ENCODE results near the gene MATN3. TPM values are rescaled to one million over a fixed set of nuclear protein-coding genes. Genes with fewer than 3 reads are reported as not detected.

MATN3 gene
- total RNA-seq, 1 donor from 2014 or later: not detected

DNA sequence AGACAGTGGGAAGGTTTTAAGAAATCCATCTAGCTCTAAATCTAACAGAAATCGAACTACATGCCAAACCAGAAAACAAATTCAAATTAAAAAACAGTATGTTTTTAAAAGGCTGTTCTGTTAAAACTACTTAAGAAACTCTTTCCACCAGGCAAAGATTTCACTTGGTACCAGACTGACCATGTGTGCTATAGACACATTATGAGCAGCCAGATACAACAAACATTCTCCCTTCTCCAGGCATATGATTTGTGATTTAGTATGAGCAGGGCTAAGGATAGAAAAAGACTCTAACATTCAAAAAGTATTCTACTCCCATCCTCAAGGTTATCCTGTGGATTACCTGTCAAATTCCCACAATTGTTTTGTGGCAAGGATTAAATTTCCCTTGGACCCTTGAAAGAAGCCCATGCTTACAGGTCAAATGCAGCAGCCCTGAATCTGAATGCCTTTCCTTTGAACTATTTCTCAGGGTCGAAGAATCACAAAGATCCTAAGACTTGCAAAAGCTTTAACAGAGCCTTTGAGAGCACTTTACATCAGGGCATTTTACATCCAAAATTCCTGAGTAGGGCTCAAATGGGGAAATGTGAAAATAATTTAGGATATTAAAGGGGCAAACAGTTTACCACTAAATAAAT lies 68.1 kb downstream of the MATN3 start:
- H3K9me3 Mint-ChIP-seq: no peaks in the 10 kb centered on the region
- intact Hi-C loops (cut with micrococcal nuclease): no loop called here
- ATAC-seq (ENCODE audit: low read depth) (no peak), DNase-seq (no peak)
- H3K27ac Mint-ChIP-seq: no peak overlapping the region
- H3K4me1 Mint-ChIP-seq: no peaks in the 10 kb centered on the region
- H3K27me3 Mint-ChIP-seq: no peaks in the 10 kb centered on the region
- TF ChIP-seq, protein P1, sequence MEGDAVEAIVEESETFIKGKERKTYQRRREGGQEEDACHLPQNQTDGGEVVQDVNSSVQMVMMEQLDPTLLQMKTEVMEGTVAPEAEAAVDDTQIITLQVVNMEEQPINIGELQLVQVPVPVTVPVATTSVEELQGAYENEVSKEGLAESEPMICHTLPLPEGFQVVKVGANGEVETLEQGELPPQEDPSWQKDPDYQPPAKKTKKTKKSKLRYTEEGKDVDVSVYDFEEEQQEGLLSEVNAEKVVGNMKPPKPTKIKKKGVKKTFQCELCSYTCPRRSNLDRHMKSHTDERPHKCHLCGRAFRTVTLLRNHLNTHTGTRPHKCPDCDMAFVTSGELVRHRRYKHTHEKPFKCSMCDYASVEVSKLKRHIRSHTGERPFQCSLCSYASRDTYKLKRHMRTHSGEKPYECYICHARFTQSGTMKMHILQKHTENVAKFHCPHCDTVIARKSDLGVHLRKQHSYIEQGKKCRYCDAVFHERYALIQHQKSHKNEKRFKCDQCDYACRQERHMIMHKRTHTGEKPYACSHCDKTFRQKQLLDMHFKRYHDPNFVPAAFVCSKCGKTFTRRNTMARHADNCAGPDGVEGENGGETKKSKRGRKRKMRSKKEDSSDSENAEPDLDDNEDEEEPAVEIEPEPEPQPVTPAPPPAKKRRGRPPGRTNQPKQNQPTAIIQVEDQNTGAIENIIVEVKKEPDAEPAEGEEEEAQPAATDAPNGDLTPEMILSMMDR (IDR thresholded peaks at IDR 0.05): no peak
- no peak overlapping the region for H3K4me3 Mint-ChIP-seq
- peaks cover 26% of the 10 kb centered on the region for H3K36me3 Mint-ChIP-seq (ENCODE audit: low read depth)
- CTCF ChIA-PET: no interaction called here
- POLR2A ChIA-PET: no interaction called here

DNA sequence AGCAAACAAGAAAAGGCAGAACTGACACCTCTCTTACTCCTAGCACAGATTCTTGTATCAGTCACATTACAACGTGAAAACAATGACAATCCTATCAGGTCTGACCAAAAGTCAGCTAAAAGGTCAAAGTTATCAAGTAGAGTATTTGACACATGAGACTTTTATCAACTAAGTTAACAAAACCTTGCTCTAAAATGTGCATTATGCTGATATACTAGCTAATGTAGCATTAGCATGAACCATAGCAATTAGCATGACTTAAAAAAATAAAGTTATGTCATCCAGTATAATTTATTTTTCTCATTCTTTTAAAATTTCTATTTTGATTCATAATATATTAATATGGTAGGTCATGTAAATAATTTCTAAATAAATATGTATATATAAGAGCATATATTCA lies 69.3 kb downstream of the MATN3 start:
- no peak for DNase-seq
- no peaks in the 10 kb centered on the region for H3K27me3 Mint-ChIP-seq
- no peak for ATAC-seq (ENCODE audit: low read depth)
- H3K4me1 Mint-ChIP-seq: no peaks in the 10 kb centered on the region
- no peak overlapping the region for H3K4me3 Mint-ChIP-seq
- POLR2A ChIA-PET: no interaction called here
- no peaks in the 10 kb centered on the region for H3K9me3 Mint-ChIP-seq
- TF ChIP-seq, protein P1 (IDR thresholded peaks at IDR 0.05): no peak
- no peak overlapping the region for H3K27ac Mint-ChIP-seq
- H3K36me3 Mint-ChIP-seq (ENCODE audit: low read depth): peaks cover 26% of the 10 kb centered on the region
- intact Hi-C loops (cut with micrococcal nuclease): no loop called here
- CTCF ChIA-PET: no interaction called here

DNA sequence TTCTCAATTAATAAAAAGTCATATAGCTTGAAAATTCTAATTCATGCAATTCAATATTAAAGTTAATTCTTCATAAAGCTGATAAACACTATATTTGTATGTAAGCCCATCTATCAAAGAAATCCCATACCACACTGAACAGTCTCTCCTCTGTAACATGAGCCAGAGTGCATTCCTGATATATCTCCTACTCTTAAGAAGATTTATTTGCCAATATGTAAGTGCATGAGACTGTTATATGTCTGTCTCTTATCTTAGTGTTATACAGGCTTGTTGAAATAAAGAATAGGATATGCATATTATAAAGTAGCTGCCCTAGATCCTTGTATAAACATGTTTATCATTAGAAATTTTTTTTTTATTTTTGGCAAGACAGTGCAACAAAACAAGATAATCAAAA lies 70.3 kb downstream of the MATN3 start:
- intact Hi-C loops (cut with micrococcal nuclease): no loop called here
- Mint-ChIP-seq H3K27ac (no peak overlapping the region), H3K9me3 (no peaks in the 10 kb centered on the region), H3K27me3 (no peaks in the 10 kb centered on the region), H3K36me3 (ENCODE audit: low read depth) (peaks cover 34% of the 10 kb centered on the region), H3K4me1 (no peaks in the 10 kb centered on the region), H3K4me3 (no peak overlapping the region)
- DNase-seq: no peak
- TF ChIP-seq, protein P1 (IDR thresholded peaks at IDR 0.05): no peak
- ChIA-PET CTCF (no interaction called here), POLR2A (interaction anchor here (0.6 kb wide), 1 partner anchor 14 kb away, joined by 6 read pairs; no protein-coding TSS in a partner anchor)
- ATAC-seq (ENCODE audit: low read depth): no peak

Other genes with a start within 250 kb of the MATN3 start
- 18.4 and 22.8 TPM in 2 replicates for gene TTC32, start 110.7 kb downstream of the MATN3 start, total RNA-seq
- gene WDR35, start 22.6 kb downstream of the MATN3 start, total RNA-seq: 8.1 and 8.2 TPM in 2 replicates
- 47.2 and 48.8 TPM in 2 replicates for gene LAPTM4A, start 39.0 kb upstream of the MATN3 start, total RNA-seq
- not detected in 2 replicates for gene SDC1, start 212.5 kb upstream of the MATN3 start, total RNA-seq